HG03097 (cell line): ENCODE results near the gene MAN2A1.
"Not testable (repeated sequence)": the region's sequence is repeated elsewhere in the genome, so short reads cannot be mapped to it uniquely, and the experiment has no call there.

Experiments
- ATAC-seq: cut with Tn5 transposase; IDR thresholded peaks from one replicate; pipeline ENCODE4 v1.9.1; 2021; ENCODE audit not compliant: unreplicated experiment, low FRiP score

MAN2A1 gene

GRCh38 chr5:109857405-109858031 lies 167.8 kb downstream of the MAN2A1 start:
- ATAC-seq: no peak

- ATAC-seq: no peak
These were observed 169.8 kb downstream of the MAN2A1 start for GRCh38 chr5:109859537-109859936.

DNA sequence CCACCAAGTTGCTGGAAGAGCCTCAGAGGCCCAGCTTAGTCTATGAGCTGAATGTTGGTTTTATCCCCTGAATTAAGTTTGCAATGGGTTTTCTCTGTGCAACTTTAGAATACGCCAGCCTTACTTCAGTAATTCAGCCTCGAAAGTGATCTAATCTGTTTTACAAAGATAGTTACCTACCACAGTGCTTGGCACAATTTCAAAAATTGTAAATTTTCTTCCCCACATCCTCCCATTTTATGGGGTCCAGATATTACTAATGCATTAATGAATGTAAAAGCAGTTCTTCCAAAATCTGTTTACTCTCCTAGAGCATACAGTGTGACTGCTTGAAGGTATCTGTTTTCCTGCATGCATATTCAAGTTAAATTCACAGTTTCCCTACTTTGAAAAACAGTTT lies 172.6 kb downstream of the MAN2A1 start:
- ATAC-seq: no peak

DNA sequence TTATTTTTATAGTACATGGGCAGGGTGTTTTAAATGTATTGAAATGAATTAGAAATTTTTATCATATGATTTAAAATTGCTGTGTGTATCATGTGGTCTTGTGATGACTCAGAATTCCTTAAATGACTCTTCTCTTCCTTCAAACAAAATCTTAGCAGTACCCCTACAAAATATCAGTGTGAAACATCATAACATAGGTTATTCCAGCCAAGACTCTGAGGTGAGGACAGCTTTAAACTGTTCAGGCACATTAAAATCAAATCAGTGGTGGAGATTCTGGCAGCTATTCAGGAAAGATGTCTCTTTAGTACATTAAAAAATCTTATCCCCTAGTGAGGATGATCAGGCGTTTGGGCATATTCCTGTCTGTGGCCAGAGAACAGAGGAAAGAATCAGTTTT lies 174.0 kb downstream of the MAN2A1 start:
- ATAC-seq: no peak

DNA sequence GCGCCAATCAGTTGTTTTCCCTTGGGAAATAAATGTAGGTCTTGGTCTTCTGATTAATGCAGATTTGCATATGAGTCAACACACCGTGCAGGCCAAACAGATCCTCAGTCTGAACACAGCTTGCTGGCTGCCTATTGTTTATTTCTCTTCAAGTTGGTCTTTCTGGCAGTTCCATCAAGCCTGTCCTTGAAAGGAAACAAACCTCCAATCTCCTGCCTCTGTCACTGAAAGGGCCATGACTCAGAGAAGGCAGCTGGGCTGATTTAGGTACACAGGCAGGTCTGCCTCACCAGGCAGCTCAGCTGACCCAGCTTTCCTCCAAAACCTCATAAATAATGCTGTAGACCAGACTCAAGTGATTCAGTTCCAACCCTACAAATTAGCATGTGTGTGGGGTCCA lies 175.9 kb downstream of the MAN2A1 start:
- ATAC-seq: no peak

- ATAC-seq: no peak
These were observed 176.3 kb downstream of the MAN2A1 start for GRCh38 chr5:109866051-109866450.

GRCh38 chr5:109868737-109869136 lies 179.0 kb downstream of the MAN2A1 start:
- no peak for ATAC-seq

DNA sequence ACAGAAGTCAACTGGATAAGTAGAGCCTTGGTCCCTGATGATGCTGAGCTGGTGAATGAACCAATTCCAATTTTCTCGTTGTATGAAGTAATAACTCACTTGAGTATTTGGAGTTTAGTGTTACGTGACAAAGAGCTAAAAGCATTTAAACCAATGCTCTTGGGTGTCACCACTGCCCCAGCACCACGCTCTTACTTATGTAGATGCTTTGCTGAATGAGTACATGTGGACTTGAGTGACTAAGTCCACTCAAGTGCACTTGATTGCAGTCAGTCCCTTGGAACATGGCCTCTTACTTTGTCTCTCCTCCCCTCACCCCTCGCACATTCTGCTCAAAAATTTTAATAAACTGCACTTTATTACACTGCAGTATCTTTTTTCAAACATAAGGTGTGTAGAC lies 184.0 kb downstream of the MAN2A1 start:
- no peak for ATAC-seq

- ATAC-seq: no peak
These were observed 184.4 kb downstream of the MAN2A1 start for GRCh38 chr5:109874108-109874507.

- no peak for ATAC-seq
These were observed 186.5 kb downstream of the MAN2A1 start for GRCh38 chr5:109876030-109876725.

DNA sequence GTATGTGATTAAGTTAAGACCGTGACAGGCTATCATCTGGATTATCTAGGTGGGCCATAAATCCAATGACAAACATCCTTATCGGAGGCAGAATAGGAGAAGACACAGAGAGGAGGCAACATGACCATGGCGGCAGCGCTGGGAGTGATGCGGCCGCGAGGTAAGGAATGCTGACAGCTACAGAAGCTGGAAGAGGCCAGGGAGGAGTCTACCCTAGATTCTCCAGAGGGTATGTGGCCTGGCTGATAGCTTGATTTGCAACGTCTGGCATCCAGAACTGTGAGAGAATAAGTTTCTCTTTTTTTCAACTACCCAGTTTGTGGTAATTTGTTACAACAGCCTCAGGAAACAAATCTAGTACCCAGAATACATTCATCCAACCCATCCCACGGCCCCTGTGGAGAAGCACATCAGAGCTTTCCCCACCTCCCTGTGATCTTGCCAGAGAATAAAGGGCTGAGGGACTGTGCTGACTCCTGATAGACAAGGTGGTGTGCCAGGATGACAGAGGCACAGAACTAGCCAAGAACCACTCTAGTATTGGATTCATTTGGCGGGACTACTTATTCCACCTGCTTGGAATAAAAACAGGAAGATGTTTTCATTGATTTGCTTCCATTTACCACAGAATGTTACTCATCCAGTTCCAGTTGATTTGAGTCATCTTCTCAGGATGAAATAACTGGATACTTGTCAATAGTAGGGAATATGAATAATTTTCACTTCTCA lies 187.4 kb downstream of the MAN2A1 start:
- no peak for ATAC-seq

- ATAC-seq: no peak
These were observed 187.9 kb downstream of the MAN2A1 start for GRCh38 chr5:109877670-109878045.

DNA sequence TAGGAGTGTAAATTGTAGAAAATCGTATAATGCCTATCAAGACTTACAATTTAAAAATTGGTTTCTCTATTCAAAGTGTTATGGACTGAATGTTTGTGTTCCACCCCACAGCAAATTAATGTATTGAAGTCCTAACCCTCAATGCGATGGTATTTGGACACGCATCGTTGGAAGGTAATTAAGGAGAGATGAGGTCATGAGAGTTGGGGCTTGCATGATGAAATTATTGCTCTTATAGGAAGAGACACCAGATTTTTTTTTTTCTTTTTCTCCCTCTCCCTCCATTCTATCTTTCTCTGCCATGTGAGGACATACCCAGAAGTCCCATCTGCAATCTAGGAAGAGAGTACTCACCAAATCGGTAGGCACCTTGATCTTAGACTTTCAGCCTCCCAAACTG lies 189.2 kb downstream of the MAN2A1 start:
- no peak for ATAC-seq

GRCh38 chr5:109880907-109881685 lies 191.4 kb downstream of the MAN2A1 start:
- no peak for ATAC-seq

DNA sequence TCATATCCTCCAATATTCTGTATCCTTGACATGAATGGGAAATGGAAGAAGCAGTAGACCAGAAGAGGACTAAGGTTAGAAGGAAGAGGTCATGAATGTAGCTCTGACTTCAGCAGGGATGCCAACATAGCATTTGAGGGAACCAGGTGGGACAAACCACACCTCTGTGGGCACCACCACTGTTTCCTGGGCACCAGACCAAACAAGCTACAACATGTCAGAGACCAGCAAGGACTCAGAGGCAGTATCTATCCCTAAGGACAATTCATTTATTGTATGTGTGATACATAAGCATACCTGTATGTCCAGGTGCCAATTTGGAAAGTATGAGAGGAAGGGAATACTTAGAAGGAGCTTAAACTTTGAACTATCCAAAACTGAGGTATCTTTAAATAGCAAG lies 192.8 kb downstream of the MAN2A1 start:
- no peak for ATAC-seq

- no peak for ATAC-seq
These were observed 194.9 kb downstream of the MAN2A1 start for GRCh38 chr5:109884676-109885075.

GRCh38 chr5:109885205-109885604 lies 195.5 kb downstream of the MAN2A1 start:
- ATAC-seq: no peak

DNA sequence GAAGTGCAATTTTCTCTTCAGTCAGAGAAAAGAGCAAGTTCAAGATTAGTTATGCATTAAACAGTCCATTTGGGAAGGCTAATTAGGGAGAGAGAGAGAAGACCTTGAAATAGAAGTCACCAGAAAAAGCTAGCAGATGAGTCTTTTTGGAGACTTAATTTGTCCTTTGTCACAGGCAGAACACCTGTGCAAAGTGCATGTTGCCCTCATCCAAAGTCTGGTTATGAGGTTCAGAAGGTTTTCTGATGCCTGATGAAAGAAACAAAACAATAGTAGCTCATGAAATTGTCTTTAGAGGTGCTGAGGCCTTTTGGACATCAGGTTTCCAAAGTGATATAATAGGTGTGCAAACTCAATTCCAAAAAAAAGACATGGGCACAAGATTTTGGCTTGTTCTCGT lies 199.3 kb downstream of the MAN2A1 start:
- no peak for ATAC-seq

DNA sequence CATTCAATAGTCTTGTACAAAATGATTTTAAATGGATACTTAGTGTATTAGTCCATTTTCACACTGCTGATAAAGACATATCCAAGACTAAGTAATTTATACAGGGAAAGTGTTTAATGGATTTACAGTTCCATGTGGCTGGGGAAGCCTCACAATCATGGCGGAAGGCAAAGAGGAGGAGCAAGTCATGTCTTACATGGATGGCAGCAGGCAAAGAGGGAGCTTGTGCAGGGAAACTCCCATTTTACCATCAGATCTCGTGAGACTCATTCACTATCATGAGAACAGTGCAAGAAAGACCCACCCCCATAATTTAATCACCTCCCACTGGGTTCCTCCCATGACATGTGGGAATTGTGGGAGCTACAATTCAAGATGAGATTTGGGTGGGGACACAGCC lies 203.5 kb downstream of the MAN2A1 start:
- not testable (repeated sequence) for ATAC-seq

GRCh38 chr5:109898269-109899162 lies 208.8 kb downstream of the MAN2A1 start:
- no peak for ATAC-seq
